Pancreas (tissue), 10 donors: ENCODE results near the gene ASB2. TPM values are rescaled to one million over a fixed set of nuclear protein-coding genes. Genes with fewer than 3 reads are reported as not detected.

Experiments
- ATAC-seq, 4 donors: fragments of 200-7000 bp; cut with Tn5 transposase; one replicate each; pipeline versions ENCODE4 v1.8.0 to v1.9.1; 2020; ENCODE audit warnings: mild to moderate bottlenecking in 4 of 4, moderate library complexity in 4 of 4
- DNase-seq, 6 donors: peaks; one replicate each; pipeline ENCODE4 v3.0.0-alpha.2; 2020
- FAIRE-seq: peaks from 2 replicates; lab custom pipeline; 2012; peaks lifted over from hg19 to GRCh38; lab: Jason Lieb, UNC
- H3K27ac ChIP-seq, 4 donors: fragments of 200-600 bp; sonication (generic); 1 replicate in 3 of 4; 2 replicates in 1 of 4; pipeline versions ENCODE4 v1.5.0 to v1.8.0; 2020
- H3K27me3 ChIP-seq, 4 donors: fragments of 200-600 bp; one replicate each; pipeline ENCODE4 v1.8.0; 2021
- H3K36me3 ChIP-seq, 3 donors: fragments of 200-600 bp; sonication (generic) in 1 of 3; one replicate each; pipeline versions ENCODE4 v1.5.0 to v1.8.0; 2020 to 2021
- H3K4me1 ChIP-seq, 3 donors: fragments of 200-600 bp; one replicate each; pipeline ENCODE4 v1.8.0; 2021
- H3K4me3 ChIP-seq, 4 donors: fragments of 200-600 bp; sonication (generic) in 2 of 4; one replicate each; pipeline versions ENCODE4 v1.5.0 to v1.8.0; 2020 to 2021
- H3K9me3 ChIP-seq, 4 donors: fragments of 200-600 bp; one replicate each; pipeline ENCODE4 v1.8.0; 2021
- CTCF ChIP-seq, 4 donors: fragments of 200-600 bp; sonication (generic) in 3 of 4; IDR thresholded peaks; one replicate each; pipeline versions ENCODE4 v1.5.0 to v1.8.0; 2021; ENCODE audit warnings: antibody characterized with exemption in 4 of 4
- WGBS, 2 donors: extraction: QIAGEN DNeasy Blood & Tissue Kit; methylation state at CpG; one replicate each; pipeline ENCODE4 v1.1.7; 2013; 5-methylcytosine and 5-hydroxymethylcytosine counted together
- intact Hi-C, 3 donors: fragments of 100-400 bp; cut with DNase I; formaldehyde crosslinking; loops; one replicate each; pipeline versions ENCODE4 v1.11.1 to v1.14.2; 2022
- polyA plus RNA-seq, 2 donors: library from polyadenylated mRNA; stranded (reverse); fragments of 200-250 nt; gene quantifications; one replicate each; pipeline ENCODE4 v1.2.3, GENCODE V29; 2013
- total RNA-seq, 6 donors: library from RNA; stranded (reverse); fragmentation: NEBNext Ultra II Directional in 4 of 6; extraction: Animal tissue kit (Norgen Biotek cat#: 25700) in 4 of 6; gene quantifications; one replicate each; pipeline versions ENCODE4 v1.2.1 to v1.2.4, GENCODE V29; 2021 to 2023
- donor health status: healthy with polysubstance abuse.
- donor health status: DM: no; HTN: no; CAD: no; lungs with moderate emphysema.
- donor health status: DM: no; HTN: no; CAD: no.
- donor health status: control.
- donor health status: control.
- donor health status: Bipolar disorder and iron deficiency.
- donor health status: DM: yes; HTN: yes; CAD: no.
- donor health status: DM: no; HTN: no; CAD: no.
- donor health status: DM: no; HTN: no; CAD: no.
- donor health status: DM: yes; HTN: yes; CAD: no.

Gene ASB2
- total and polyA plus RNA-seq, 8 donors: 0.09 to 1.4 (median 0.40) TPM

GRCh38 chr14:93973607-93974006 is 2.8 kb downstream of the ASB2 start:
- TF ChIP-seq CTCF (IDR thresholded peaks at IDR 0.05): no peak
- 72 to 88% methylated on average over 6 of the region's 6 CpGs for WGBS, 2 donors
- intact Hi-C loops: no loop called here
- DNase-seq: no peak
- no peak for FAIRE-seq
- H3K27me3 ChIP-seq: no peaks in the 10 kb centered on the region
- H3K27ac ChIP-seq: no peak overlapping the region
- H3K4me3 ChIP-seq: no peak overlapping the region
- H3K36me3 ChIP-seq: no peaks in the 10 kb centered on the region
- H3K4me1 ChIP-seq: no peaks in the 10 kb centered on the region
- H3K9me3 ChIP-seq: no peaks in the 10 kb centered on the region
- ATAC-seq: no peak

GRCh38 chr14:93972618-93973205 is 3.7 kb downstream of the ASB2 start:
- no peaks in the 10 kb centered on the region for H3K27me3 ChIP-seq
- H3K4me1 ChIP-seq: no peaks in the 10 kb centered on the region
- no peak for ATAC-seq
- 80 to 82% methylated on average over 6 of the region's 6 CpGs for WGBS, 2 donors
- DNase-seq: no peak
- FAIRE-seq: no peak
- no peak for TF ChIP-seq CTCF (IDR thresholded peaks at IDR 0.05)
- no peaks in the 10 kb centered on the region for H3K36me3 ChIP-seq
- intact Hi-C loops: no loop called here
- H3K27ac ChIP-seq: no peak overlapping the region
- no peaks in the 10 kb centered on the region for H3K9me3 ChIP-seq
- no peak overlapping the region for H3K4me3 ChIP-seq

GRCh38 chr14:93971635-93972027 is 4.7 kb downstream of the ASB2 start:
- Histone ChIP-seq H3K9me3 (no peaks in the 10 kb centered on the region), H3K27ac (no peak overlapping the region), H3K36me3 (no peaks in the 10 kb centered on the region), H3K4me3 (no peak overlapping the region), H3K27me3 (no peaks in the 10 kb centered on the region), H3K4me1 (no peaks in the 10 kb centered on the region)
- ATAC-seq: no peak
- WGBS, 2 donors: 74 to 81% methylated on average over 3 of the region's 3 CpGs
- FAIRE-seq: no peak
- no peak for TF ChIP-seq CTCF (IDR thresholded peaks at IDR 0.05)
- no peak for DNase-seq
- intact Hi-C loops: no loop called here

GRCh38 chr14:93970965-93971634 is 5.3 kb downstream of the ASB2 start:
- ATAC-seq (peak in 2 of 4 donors; percentile 31 to 32), DNase-seq (no peak), FAIRE-seq (no peak)
- no peak for TF ChIP-seq CTCF (IDR thresholded peaks at IDR 0.05)
- Histone ChIP-seq H3K27ac (no peak overlapping the region), H3K9me3 (no peaks in the 10 kb centered on the region), H3K4me1 (no peaks in the 10 kb centered on the region), H3K36me3 (no peaks in the 10 kb centered on the region), H3K4me3 (peak overlapping the region in 1 of 4 donors; percentile 22), H3K27me3 (no peaks in the 10 kb centered on the region)
- intact Hi-C loops: no loop called here
- 50 to 61% methylated on average over 15 of the region's 15 CpGs for WGBS, 2 donors

- peak in 4 of 6 donors; percentile 28 to 70 (median 60) for DNase-seq
- intact Hi-C loops: no loop called here
- Histone ChIP-seq H3K4me3 (peak overlapping the region in 1 of 4 donors; percentile 22), H3K36me3 (no peaks in the 10 kb centered on the region), H3K9me3 (no peaks in the 10 kb centered on the region), H3K27me3 (no peaks in the 10 kb centered on the region), H3K4me1 (no peaks in the 10 kb centered on the region), H3K27ac (no peak overlapping the region)
- 15 to 25% methylated on average over 9 of the region's 9 CpGs for WGBS, 2 donors
- no peak for FAIRE-seq
- TF ChIP-seq CTCF (IDR thresholded peaks at IDR 0.05): peak in 2 of 4 donors; percentile 24 to 32
- peak; percentile 88 to 93 (median 90) for ATAC-seq
Measured at GRCh38 chr14:93970585-93970964, 5.8 kb downstream of the ASB2 start.
